ENCODE data around the gene ACTR8. TPM values are rescaled to one million over a fixed set of nuclear protein-coding genes. Genes with fewer than 3 reads are reported as not detected.

ACTR8 gene
- total and polyA plus RNA-seq, 2 of the 4 experiments (the other 2 are of a cell fraction): 20.3 to 31.4 TPM

DNA sequence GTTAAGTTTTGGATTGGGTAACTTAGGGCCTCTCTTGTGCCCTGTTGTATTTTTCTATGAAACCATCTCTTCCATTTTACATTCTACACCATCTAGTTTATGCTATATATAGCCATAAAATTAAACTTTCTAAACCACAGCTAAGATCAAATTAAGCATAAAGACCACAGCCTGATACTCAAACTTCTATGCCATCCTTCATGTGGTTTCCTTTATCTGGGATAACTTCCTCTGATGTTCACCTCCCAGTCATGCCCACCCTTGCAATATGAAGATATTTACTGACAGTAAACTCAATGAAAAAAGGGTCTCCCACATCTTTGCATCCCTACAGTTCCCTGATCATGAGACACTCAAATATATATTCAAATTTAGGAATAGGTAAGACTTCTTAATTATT lies 5.5 kb upstream of the ACTR8 start:
- no peak overlapping the region for H3K4ac ChIP-seq (ENCODE audit: low read depth, low read length)
- H4K20me1 ChIP-seq (ENCODE audit: insufficient read depth, low read length): no peaks in the 10 kb centered on the region
- dilution Hi-C loops (cut with HindIII; ENCODE audit: low sequenced_read_pairs, unreplicated experiment) (no loop called here), in situ Hi-C loops (cut with MboI; ENCODE audit: low sequenced_read_pairs) (loop anchor here (25.0 kb wide), 1 partner anchor 600 kb away; no protein-coding TSS in a partner anchor), intact Hi-C loops (cut with micrococcal nuclease) (loop anchor here (10.0 kb wide), 1 partner anchor 543 kb away; the partner anchor contains the start of gene DCP1A)
- no peak overlapping the region for H3K18ac ChIP-seq (ENCODE audit: low read depth, low read length)
- DNase-seq: no peak
- H2AK5ac ChIP-seq (ENCODE audit: low read depth, low read length): no peak overlapping the region
- H2BK120ac ChIP-seq (ENCODE audit: low read depth, low read length): no peak overlapping the region
- H2AFZ ChIP-seq (replicated peaks; ENCODE audit: low read length, poor library complexity): no peak overlapping the region
- ATAC-seq (ENCODE audit: low read depth): no peak
- no peaks in the 10 kb centered on the region for H3K9me1 ChIP-seq (ENCODE audit: insufficient read depth, low read length)
- peaks cover 6 to 33% of the 10 kb centered on the region in 2 experiments; a peak in 3 of 4 replicates for H3K79me1 ChIP-seq (ENCODE audit: low read depth in 1 of 2, low read length in 2 of 2)
- no peak overlapping the region for H2BK5ac ChIP-seq (ENCODE audit: low read depth, low read length, poor library complexity, severe bottlenecking)
- no peak overlapping the region for H2BK15ac ChIP-seq (ENCODE audit: low read depth, low read length)
- ChIA-PET CTCF (no interaction called here), POLR2A (ENCODE audit: unreplicated experiment) (no interaction called here)
- TF ChIP-seq RAD21 (IDR thresholded peaks at IDR 0.05; ENCODE audit: low read length) (no peak), MXI1 (IDR thresholded peaks at IDR 0.05; ENCODE audit: borderline replicate concordance, low read depth, low read length) (no peak), SMC3 (IDR thresholded peaks at IDR 0.05; ENCODE audit: low read depth, low read length) (no peak), RFX5 (IDR thresholded peaks at IDR 0.05; ENCODE audit: low read depth, low read length) (no peak), NFE2L2 (IDR thresholded peaks at IDR 0.05; ENCODE audit: low read depth, low read length) (no peak), MAFK (IDR thresholded peaks at IDR 0.05; ENCODE audit: low read depth, low read length) (no peak), CHD1 (IDR thresholded peaks at IDR 0.05; ENCODE audit: low read depth, low read length) (no peak), MAZ (IDR thresholded peaks at IDR 0.05; ENCODE audit: borderline replicate concordance, low read depth, low read length) (no peak), RCOR1 (IDR thresholded peaks at IDR 0.05; ENCODE audit: insufficient replicate concordance, low read length) (no peak), BHLHE40 (IDR thresholded peaks at IDR 0.05; ENCODE audit: low read depth, low read length) (no peak), CEBPB (IDR thresholded peaks at IDR 0.05; ENCODE audit: low read depth, low read length) (no peak), FOS (IDR thresholded peaks at IDR 0.05; ENCODE audit: low read depth, low read length) (no peak), POLR2A (IDR thresholded peaks at IDR 0.05; ENCODE audit: low read depth, low read length) (no peak)
- TF ChIP-seq, protein P1, sequence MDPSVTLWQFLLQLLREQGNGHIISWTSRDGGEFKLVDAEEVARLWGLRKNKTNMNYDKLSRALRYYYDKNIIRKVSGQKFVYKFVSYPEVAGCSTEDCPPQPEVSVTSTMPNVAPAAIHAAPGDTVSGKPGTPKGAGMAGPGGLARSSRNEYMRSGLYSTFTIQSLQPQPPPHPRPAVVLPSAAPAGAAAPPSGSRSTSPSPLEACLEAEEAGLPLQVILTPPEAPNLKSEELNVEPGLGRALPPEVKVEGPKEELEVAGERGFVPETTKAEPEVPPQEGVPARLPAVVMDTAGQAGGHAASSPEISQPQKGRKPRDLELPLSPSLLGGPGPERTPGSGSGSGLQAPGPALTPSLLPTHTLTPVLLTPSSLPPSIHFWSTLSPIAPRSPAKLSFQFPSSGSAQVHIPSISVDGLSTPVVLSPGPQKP (IDR thresholded peaks at IDR 0.05; ENCODE audit: borderline replicate concordance, low read depth, low read length): no peak
- TF ChIP-seq, protein P2, sequence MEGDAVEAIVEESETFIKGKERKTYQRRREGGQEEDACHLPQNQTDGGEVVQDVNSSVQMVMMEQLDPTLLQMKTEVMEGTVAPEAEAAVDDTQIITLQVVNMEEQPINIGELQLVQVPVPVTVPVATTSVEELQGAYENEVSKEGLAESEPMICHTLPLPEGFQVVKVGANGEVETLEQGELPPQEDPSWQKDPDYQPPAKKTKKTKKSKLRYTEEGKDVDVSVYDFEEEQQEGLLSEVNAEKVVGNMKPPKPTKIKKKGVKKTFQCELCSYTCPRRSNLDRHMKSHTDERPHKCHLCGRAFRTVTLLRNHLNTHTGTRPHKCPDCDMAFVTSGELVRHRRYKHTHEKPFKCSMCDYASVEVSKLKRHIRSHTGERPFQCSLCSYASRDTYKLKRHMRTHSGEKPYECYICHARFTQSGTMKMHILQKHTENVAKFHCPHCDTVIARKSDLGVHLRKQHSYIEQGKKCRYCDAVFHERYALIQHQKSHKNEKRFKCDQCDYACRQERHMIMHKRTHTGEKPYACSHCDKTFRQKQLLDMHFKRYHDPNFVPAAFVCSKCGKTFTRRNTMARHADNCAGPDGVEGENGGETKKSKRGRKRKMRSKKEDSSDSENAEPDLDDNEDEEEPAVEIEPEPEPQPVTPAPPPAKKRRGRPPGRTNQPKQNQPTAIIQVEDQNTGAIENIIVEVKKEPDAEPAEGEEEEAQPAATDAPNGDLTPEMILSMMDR (conservative IDR thresholded peaks at IDR 0.05; ENCODE audit: low read depth, low read length): no peak
- TF ChIP-seq, protein P3, sequence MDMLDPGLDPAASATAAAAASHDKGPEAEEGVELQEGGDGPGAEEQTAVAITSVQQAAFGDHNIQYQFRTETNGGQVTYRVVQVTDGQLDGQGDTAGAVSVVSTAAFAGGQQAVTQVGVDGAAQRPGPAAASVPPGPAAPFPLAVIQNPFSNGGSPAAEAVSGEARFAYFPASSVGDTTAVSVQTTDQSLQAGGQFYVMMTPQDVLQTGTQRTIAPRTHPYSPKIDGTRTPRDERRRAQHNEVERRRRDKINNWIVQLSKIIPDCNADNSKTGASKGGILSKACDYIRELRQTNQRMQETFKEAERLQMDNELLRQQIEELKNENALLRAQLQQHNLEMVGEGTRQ (IDR thresholded peaks at IDR 0.05; ENCODE audit: low read depth, low read length): no peak
- H3K4me1 ChIP-seq (ENCODE audit: control insufficient read depth, insufficient read depth, low read length): peaks cover 2% of the 10 kb centered on the region; the same call in 1 of the 2 replicates
- H3K9me3 ChIP-seq (ENCODE audit: control insufficient read depth, insufficient read depth, low read length): no peaks in the 10 kb centered on the region
- H4K5ac ChIP-seq (ENCODE audit: low read depth, low read length): no peak overlapping the region
- no peak overlapping the region for H3K27ac ChIP-seq (ENCODE audit: insufficient read depth, low read length)
- H3K23ac ChIP-seq (ENCODE audit: low read depth, low read length): no peak overlapping the region
- BruUV-seq (replicated peaks): no TSS peak
- no peak overlapping the region for H3K56ac ChIP-seq (ENCODE audit: extremely low read depth, insufficient read depth, low read length)
- no peak overlapping the region for H2AK9ac ChIP-seq (replicated peaks; ENCODE audit: low read depth, low read length, poor library complexity)
- no peak overlapping the region for H4K91ac ChIP-seq (ENCODE audit: insufficient read depth, low read depth, low read length)
- no peak overlapping the region for H3K14ac ChIP-seq (replicated peaks; ENCODE audit: low read depth, low read length)
- no peak overlapping the region for H3K4me3 ChIP-seq (ENCODE audit: insufficient read depth, low read depth, low read length)
- no peak overlapping the region for H4K8ac ChIP-seq (ENCODE audit: low read depth in 2 of 2, low read length in 2 of 2)
- no peak overlapping the region for H2BK20ac ChIP-seq (ENCODE audit: low read depth, low read length)
- no peak overlapping the region for H3K9ac ChIP-seq (ENCODE audit: low read depth, low read length)
- H3K4me2 ChIP-seq (ENCODE audit: low read depth, low read length): no peak overlapping the region
- peaks cover 8% of the 10 kb centered on the region for H3K36me3 ChIP-seq (ENCODE audit: control insufficient read depth, insufficient read depth, low read length)
- no peaks in the 10 kb centered on the region for H3K27me3 ChIP-seq (ENCODE audit: control insufficient read depth, insufficient read depth, low read length)
